HG02610 (cell line): Measurements from ENCODE around the gene TSPEAR.
"Not testable (repeated sequence)": the region's sequence is repeated elsewhere in the genome, so short reads cannot be mapped to it uniquely, and the experiment has no call there.

ENCODE experiments used
- ATAC-seq: cut with Tn5 transposase; IDR thresholded peaks from one replicate; pipeline ENCODE4 v1.9.1; 2021; ENCODE audit warnings: mild to moderate bottlenecking, moderate library complexity; ENCODE audit not compliant: unreplicated experiment

The TSPEAR gene

GRCh38 chr21:44556879-44557278 is 154.5 kb downstream of the TSPEAR start:
- ATAC-seq: no peak

- ATAC-seq: no peak
These were observed 156.0 kb downstream of the TSPEAR start for GRCh38 chr21:44555200-44555875.

GRCh38 chr21:44552681-44553080 is 158.7 kb downstream of the TSPEAR start:
- ATAC-seq: no peak

GRCh38 chr21:44552136-44552535 is 159.2 kb downstream of the TSPEAR start:
- ATAC-seq: no peak

GRCh38 chr21:44551340-44551961 is 159.9 kb downstream of the TSPEAR start, which contains the start of gene KRTAP10-2:
Gene KRTAP10-2 (minus strand): TSS chr21:44551505. CDS start chr21:44551458, 47 bp downstream.
- no peak for ATAC-seq

GRCh38 chr21:44550807-44551206 is 160.6 kb downstream of the TSPEAR start:
- no peak for ATAC-seq

- ATAC-seq: not testable (repeated sequence)
These were observed 161.1 kb downstream of the TSPEAR start for GRCh38 chr21:44550285-44550684.

GRCh38 chr21:44549525-44550211 is 161.7 kb downstream of the TSPEAR start:
- no peak for ATAC-seq

GRCh38 chr21:44548922-44549321 is 162.4 kb downstream of the TSPEAR start:
- no peak for ATAC-seq

- no peak for ATAC-seq
These were observed 163.0 kb downstream of the TSPEAR start for GRCh38 chr21:44548381-44548780.

GRCh38 chr21:44547656-44548331 is 163.6 kb downstream of the TSPEAR start:
- no peak for ATAC-seq

GRCh38 chr21:44544566-44544965 is 166.8 kb downstream of the TSPEAR start:
- ATAC-seq: no peak

- no peak for ATAC-seq
These were observed 168.7 kb downstream of the TSPEAR start for GRCh38 chr21:44542716-44543115.

- ATAC-seq: no peak
These were observed 170.6 kb downstream of the TSPEAR start for GRCh38 chr21:44540741-44541288.

- ATAC-seq: no peak
These were observed 171.2 kb downstream of the TSPEAR start, which contains the start of gene KRTAP10-1 for GRCh38 chr21:44539991-44540666. Gene KRTAP10-1 (minus strand): TSS chr21:44540195. CDS start chr21:44540150, 45 bp downstream.

- ATAC-seq: no peak
These were observed 172.3 kb downstream of the TSPEAR start for GRCh38 chr21:44539046-44539445.

- ATAC-seq: no peak
These were observed 173.2 kb downstream of the TSPEAR start for GRCh38 chr21:44537930-44538911.

- ATAC-seq: no peak
These were observed 175.4 kb downstream of the TSPEAR start for GRCh38 chr21:44535963-44536362.

- ATAC-seq: no peak
These were observed 176.7 kb downstream of the TSPEAR start for GRCh38 chr21:44534688-44535087.
